Measurements from ENCODE around the gene PTPRN2. TPM values are rescaled to one million over a fixed set of nuclear protein-coding genes. Genes with fewer than 3 reads are reported as not detected.

Gene PTPRN2
- total and polyA plus RNA-seq, 2 of the 8 experiments (the other 6 are each of a cell fraction or from before 2014, with no cell fraction given), result 2.6 to 4.5 TPM

GRCh38 chr7:158428837-158429753 is 158.5 kb downstream of the PTPRN2 start:
- 89% methylated on average over 24 of the region's 24 CpGs; no CpG with 5 or more reads in 1 of the 2 experiments for WGBS, 2 experiments (ENCODE audit: extremely low coverage in 1 of 2, insufficient coverage in 1 of 2, insufficient read length in 1 of 2, insufficient replicate concordance in 2 of 2, low coverage in 1 of 2, low lambda C conversion rate in 2 of 2, missing lambda C conversion rate in 1 of 2)

More at GRCh38 chr7:158428837-158429753, 158.5 kb downstream of the PTPRN2 start:
- no peak overlapping the region for H3K18ac ChIP-seq (ENCODE audit: extremely low read depth, low read length)
- H3K9me3 ChIP-seq (ENCODE audit: insufficient read depth in 2 of 2, low read depth in 1 of 2, low read length in 1 of 2), result no peaks in the 10 kb centered on the region
- H3K27ac ChIP-seq (ENCODE audit: low read depth, low read length), result no peak overlapping the region
- no peaks in the 10 kb centered on the region for H3K36me3 ChIP-seq (ENCODE audit: control insufficient read depth in 2 of 4, insufficient read depth in 4 of 4, low read length in 3 of 4)
- no peak overlapping the region for H2BK12ac ChIP-seq (ENCODE audit: low read depth, low read length)
- no peak overlapping the region for H2BK15ac ChIP-seq (ENCODE audit: low read length)
- H3K4me3 ChIP-seq (ENCODE audit: extremely low read depth in 1 of 4, insufficient read depth in 2 of 4, low read depth in 3 of 4, low read length in 4 of 4), result no peak overlapping the region
- no peak overlapping the region for H4K91ac ChIP-seq (replicated peaks; ENCODE audit: insufficient read length, low read length)
- no peak overlapping the region for H3K56ac ChIP-seq (replicated peaks; ENCODE audit: insufficient read length, low read depth, low read length)
- ChIA-PET POLR2A (ENCODE audit: partially characterized antibody) (no interaction called here), CTCF (ENCODE audit: partially characterized antibody) (interaction anchor here (0.6 to 2.5 kb wide), 7 partner anchors 12 to 1368 kb away, joined by 3 to 6 read pairs (median 4); no protein-coding TSS in a partner anchor)
- H2BK20ac ChIP-seq (ENCODE audit: low read length), result no peak overlapping the region
- H3K27me3 ChIP-seq (replicated peaks in 1 of 4; ENCODE audit: control insufficient read depth in 3 of 4, extremely low read depth in 1 of 4, insufficient read depth in 3 of 4, low read length in 3 of 4), result no peaks in the 10 kb centered on the region
- no peak overlapping the region for H3K4me2 ChIP-seq (ENCODE audit: insufficient read depth in 1 of 2, low read depth in 2 of 2, low read length in 2 of 2)
- no peak overlapping the region for H2AK5ac ChIP-seq (ENCODE audit: low read depth, low read length)
- H4K20me1 ChIP-seq (replicated peaks in 1 of 2; ENCODE audit: control insufficient read depth in 1 of 2, insufficient read depth in 2 of 2, low read length in 2 of 2), result no peaks in the 10 kb centered on the region
- H3K4ac ChIP-seq (replicated peaks; ENCODE audit: insufficient read length, low read depth, low read length), result no peak overlapping the region
- H3K9ac ChIP-seq (replicated peaks in 1 of 4; ENCODE audit: extremely low read depth in 1 of 4, low read depth in 3 of 4, low read length in 3 of 4), result no peak overlapping the region
- TF ChIP-seq MAFK (IDR thresholded peaks at IDR 0.05; ENCODE audit: low read depth, low read length) (no peak), HDAC6 (IDR thresholded peaks at IDR 0.05; ENCODE audit: low read depth, low read length) (no peak), E2F6 (IDR thresholded peaks at IDR 0.05) (peak; percentile 34; the same call in 1 of the 2 replicates), KDM4A (IDR thresholded peaks at IDR 0.05; ENCODE audit: low read depth, low read length, severe bottlenecking) (no peak), KDM5A (IDR thresholded peaks at IDR 0.05; ENCODE audit: low read length) (no peak), BACH1 (IDR thresholded peaks at IDR 0.05; ENCODE audit: low read length) (no peak), TAF7 (optimal IDR thresholded peaks at IDR 0.05; ENCODE audit: borderline replicate concordance, low read depth, low read length) (no peak), CBX5 (IDR thresholded peaks at IDR 0.05; ENCODE audit: low read depth, low read length) (no peak)
- no peak for DNase-seq (ENCODE audit: low read depth in 1 of 2, low spot score in 2 of 2)
- no peaks in the 10 kb centered on the region for H3K23me2 ChIP-seq (ENCODE audit: low read depth, low read length)
- no peak for FAIRE-seq
- no peak overlapping the region for H4K8ac ChIP-seq (ENCODE audit: extremely low read depth, insufficient read depth, low read length)
- no peak overlapping the region for H2BK5ac ChIP-seq (ENCODE audit: low read depth, low read length)
- no peak overlapping the region for H2AFZ ChIP-seq (ENCODE audit: low read length)
- no peak overlapping the region for H4K5ac ChIP-seq (ENCODE audit: insufficient read length, low read depth, low read length)
- H3K79me2 ChIP-seq (ENCODE audit: control insufficient read depth in 1 of 2, insufficient read depth in 2 of 2, low read length in 2 of 2), result no peaks in the 10 kb centered on the region
- H2BK120ac ChIP-seq (replicated peaks; ENCODE audit: low read depth, low read length), result no peak overlapping the region
- H3K23ac ChIP-seq (ENCODE audit: insufficient read length), result no peak overlapping the region
- peaks cover 0 to 3% (median under 1%) of the 10 kb centered on the region in 4 experiments; a peak in 1 of 7 replicates for H3K4me1 ChIP-seq (replicated peaks in 1 of 4; ENCODE audit: control insufficient read depth in 3 of 4, insufficient read depth in 4 of 4, low read length in 3 of 4)
- no peaks in the 10 kb centered on the region for H3K79me1 ChIP-seq (ENCODE audit: low read depth, low read length)
- H3K14ac ChIP-seq (ENCODE audit: insufficient read length), result no peak overlapping the region

Data from H1 (cell line).